Right renal pelvis (tissue), 4 donors: ENCODE results near the gene TEX26. TPM values are rescaled to one million over a fixed set of nuclear protein-coding genes. Genes with fewer than 3 reads are reported as not detected.

Source experiments
- DNase-seq, 4 donors: peaks; one replicate each; pipeline ENCODE4 v3.0.0-alpha.2; 2013; ENCODE audit warnings: low read depth in 4 of 4, low spot score in 3 of 4, missing footprints in 1 of 4
- polyA plus RNA-seq, 4 donors: library from polyadenylated mRNA; unstranded; fragments of 120-200 nt; gene quantifications; one replicate each; pipeline ENCODE4 v1.2.1, GENCODE V29; 2013; ENCODE audit not compliant: insufficient read length in 4 of 4

TEX26 gene
- polyA plus RNA-seq, 4 donors, result 1.9 to 3.2 (median 2.1) TPM

DNA sequence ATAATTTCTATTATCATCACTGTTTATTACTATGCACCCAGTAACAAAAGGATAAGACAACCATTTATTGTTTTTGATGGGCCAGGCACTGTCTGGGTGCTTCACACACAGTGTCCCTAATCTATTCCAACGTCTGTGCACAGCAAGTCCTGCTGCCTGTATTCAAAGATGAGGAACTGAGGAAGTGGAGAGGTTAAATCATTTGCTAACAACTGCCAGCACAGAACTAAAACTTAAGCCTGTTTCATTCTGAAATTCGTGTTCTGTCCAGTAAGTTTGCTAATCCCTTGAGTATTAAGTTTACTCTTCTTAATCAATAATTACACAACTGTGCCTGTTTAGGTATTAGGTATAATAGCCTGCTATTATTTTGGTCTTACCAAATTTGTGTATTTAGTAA lies 41.9 kb downstream of the TEX26 start:
- DNase-seq, result no peak

- no peak for DNase-seq
Observed at GRCh38 chr13:30976025-30976424, 43.6 kb downstream of the TEX26 start.

GRCh38 chr13:30978981-30979956 lies 46.8 kb downstream of the TEX26 start:
- DNase-seq, result no peak

DNA sequence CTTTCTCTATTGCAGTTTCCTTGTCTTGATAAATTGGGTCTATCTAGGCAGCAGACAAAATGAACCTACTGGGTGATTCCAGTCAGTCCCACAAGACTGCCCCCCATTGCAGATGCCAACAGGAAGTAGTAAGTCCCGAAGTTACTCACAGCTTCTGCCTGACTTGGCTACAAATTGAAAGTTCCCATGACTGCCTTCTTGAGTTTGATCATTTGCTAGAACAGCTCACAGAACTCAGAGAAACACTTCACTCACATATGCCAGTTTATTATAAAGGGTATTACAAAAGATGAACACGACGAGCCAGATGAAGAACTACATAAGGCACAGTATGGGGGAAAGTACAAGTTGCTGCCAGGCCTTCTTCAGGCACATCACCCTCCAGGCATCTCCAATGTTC lies 50.0 kb downstream of the TEX26 start:
- DNase-seq, result no peak

DNA sequence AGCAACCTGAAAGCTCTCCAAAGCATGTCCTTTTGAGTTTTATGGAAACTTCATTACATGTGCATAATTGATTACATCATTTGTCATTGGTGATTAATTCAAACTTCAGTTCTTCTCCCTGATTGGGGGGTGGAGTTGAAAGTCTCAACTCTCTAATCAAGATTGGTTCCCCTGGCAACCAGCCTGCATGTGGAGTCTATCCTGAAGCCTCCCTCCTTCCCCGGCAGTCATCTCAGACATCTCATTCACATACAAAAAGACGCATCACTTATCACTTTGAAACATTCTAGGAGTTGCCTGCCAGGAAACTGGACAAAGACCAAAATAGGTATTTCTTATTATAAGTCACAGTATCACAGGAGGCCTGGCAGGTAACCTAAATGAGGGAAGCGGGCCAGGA lies 50.5 kb downstream of the TEX26 start:
- no peak for DNase-seq

DNA sequence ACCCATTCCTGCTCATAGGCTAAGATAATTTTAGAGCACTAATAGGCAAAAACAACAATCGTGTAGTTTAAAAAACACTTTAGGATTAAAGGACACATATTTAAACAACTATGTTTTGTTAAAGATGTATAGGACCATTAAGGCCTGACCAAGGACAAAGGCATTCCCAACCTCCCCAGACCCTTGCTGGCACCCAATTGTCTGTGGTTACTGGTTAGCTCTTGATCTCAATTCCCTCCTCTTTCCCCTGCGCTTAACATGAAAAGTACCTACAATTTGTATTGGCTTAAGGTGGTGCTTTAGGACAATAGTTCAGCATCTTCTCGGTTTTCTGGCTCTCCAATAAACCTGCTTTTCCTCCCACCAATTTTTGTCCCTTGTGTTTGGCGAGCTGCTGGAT lies 51.0 kb downstream of the TEX26 start:
- DNase-seq, result no peak

GRCh38 chr13:30984620-30985019 lies 52.2 kb downstream of the TEX26 start:
- no peak for DNase-seq

GRCh38 chr13:30985637-30986205 lies 53.3 kb downstream of the TEX26 start:
- no peak for DNase-seq

GRCh38 chr13:30991184-30991583 lies 58.7 kb downstream of the TEX26 start:
- DNase-seq, result no peak

DNA sequence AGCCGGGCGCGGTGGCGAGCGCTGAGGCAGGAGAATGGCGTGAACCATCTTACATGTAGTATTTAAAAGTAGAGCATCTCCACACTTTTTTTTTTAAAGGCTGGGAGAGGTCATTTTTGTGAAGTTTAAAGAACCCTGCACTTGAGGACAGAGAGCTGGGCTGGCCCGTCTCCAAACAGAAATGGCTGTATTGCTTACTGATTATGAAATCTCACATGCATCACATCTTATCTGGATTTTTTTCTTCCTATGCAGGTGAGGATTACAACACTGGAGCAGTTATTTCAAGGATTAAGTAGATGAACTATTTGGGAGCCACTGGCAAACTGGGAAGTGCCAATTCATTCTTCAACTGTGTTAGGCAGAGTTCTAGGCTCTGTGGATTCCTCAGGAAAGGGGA lies 59.5 kb downstream of the TEX26 start:
- DNase-seq, result no peak

- DNase-seq, result no peak
Observed at GRCh38 chr13:30995331-30995730, 62.9 kb downstream of the TEX26 start.

DNA sequence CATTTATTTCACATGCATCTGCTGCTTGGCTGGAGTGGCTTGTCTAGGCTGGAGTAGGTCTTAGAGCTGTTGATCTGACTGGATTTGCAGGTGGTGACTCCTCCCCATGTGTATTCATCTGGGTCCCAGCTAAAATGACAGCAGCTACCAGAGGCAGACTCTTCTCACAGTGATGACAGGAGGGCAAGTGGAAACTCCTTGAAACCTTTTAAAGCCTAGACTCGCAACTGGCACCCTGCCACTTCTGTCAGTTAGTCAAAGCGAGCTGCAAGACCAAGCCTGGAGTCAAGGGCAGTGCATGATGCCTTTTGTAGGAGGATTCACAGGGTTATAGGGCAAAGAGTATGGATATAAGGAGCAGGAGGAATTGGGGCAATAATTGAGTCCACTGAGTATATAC lies 65.2 kb downstream of the TEX26 start:
- DNase-seq, result no peak

DNA sequence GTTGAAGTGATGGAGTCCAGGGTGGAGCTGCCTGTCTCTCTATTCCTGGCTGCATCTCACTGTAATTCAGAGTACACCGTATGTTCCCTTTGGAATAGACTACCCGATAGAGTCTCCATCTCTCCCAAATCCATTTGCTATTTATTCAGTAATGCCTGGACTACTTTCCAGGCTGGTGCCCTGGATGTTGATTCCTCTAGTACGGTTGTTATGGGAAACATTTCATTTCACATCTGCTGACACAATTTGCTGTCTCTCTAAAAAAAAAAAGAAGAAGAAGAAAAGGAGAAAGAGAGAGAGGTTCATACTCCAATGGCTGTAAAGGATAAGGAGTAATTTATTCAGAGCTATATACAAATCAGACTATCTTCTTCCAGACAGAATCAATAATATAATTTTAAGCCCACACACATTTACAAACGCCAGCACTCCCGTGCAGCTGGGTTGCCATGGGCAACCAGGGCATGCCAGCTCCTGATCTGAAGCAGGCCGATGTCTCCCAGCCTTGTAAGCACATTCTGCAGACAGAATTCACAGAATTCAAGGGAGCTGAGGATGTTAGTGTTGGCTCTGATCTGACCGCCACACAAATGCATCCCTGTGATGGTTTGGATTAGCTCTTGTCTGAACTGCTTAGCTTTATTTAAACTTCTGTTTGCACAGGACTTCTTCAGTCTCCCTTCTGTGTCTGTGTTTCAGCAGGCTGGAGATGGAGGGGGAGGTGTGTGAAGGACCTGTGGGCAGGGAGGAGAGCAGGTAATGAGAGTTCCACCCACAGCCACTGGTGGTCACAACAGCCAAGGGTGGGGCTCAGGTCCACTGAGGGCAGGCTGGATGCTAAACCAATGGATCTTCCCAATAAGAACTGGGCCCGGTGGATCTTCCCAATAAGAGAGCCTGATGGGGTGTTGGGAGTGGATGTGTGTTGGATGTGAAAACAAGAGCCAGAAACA lies 66.0 kb downstream of the TEX26 start:
- DNase-seq, result no peak

DNA sequence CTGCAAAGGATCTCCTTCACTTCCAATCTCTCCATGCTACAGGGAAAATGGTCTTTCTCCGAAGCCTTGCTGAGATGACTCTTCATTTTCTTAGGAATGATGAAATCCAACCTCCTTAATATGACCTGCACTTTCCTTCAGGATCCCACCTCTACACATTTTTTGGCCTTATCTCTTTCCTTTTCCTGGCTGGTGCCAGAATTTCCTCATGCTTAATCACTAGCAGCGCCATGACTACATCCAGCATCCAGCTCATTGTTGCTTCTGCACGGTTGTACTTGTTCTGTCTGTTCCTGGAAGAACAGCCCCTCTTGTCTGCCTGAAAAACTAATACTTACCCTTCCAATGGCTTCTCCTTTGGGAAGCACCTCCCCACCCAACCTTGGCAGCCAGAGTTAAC lies 68.4 kb downstream of the TEX26 start:
- no peak for DNase-seq

- no peak for DNase-seq
Observed at GRCh38 chr13:31001647-31002046, 69.2 kb downstream of the TEX26 start.

DNA sequence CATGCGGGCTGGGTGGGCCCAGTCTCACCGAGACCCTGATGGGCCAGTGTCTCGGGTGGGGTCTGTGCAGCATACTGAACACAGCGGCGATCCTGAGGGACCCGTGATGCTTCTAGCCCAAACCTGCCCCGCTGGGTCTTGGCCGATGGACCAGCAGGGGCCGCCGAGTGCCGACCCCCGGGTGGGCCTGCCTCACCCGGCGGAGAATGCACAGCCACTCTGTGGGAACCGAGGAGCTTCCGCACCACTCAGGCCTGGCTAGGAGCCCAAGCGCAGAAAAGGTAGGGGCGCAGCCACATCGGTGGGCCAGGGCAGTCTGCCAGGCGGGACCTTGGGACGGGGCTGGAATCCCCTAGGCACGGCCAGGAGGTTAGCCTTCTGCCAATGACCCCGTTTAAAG lies 72.6 kb downstream of the TEX26 start:
- DNase-seq, result no peak

- DNase-seq, result no peak
Observed at GRCh38 chr13:31007417-31007816, 75.0 kb downstream of the TEX26 start.

- no peak for DNase-seq
Observed at GRCh38 chr13:31008400-31009115, 76.1 kb downstream of the TEX26 start.

- DNase-seq, result no peak
Observed at GRCh38 chr13:31009166-31009565, 76.7 kb downstream of the TEX26 start.

DNA sequence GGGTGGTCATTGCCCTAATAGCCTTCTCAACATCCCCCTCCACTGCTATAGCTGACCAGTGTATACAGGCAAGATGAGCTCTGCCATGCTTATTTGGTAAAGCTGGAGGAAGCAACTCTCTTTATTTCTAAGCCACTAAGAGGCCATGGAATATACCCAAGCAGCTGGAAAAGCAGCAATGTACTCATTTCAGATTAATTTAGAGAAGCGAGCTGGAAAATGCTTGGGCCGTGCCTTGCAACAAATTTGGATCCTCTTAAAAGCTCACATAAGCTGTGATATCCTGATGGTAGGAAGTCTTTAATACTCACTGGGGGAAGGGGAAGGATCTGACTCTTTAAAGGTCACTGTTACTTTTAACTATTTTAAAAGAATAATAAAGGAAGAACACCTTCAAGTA lies 77.8 kb downstream of the TEX26 start:
- no peak for DNase-seq
